ENCODE measurements around the gene ABHD6.

Gene ABHD6

DNA sequence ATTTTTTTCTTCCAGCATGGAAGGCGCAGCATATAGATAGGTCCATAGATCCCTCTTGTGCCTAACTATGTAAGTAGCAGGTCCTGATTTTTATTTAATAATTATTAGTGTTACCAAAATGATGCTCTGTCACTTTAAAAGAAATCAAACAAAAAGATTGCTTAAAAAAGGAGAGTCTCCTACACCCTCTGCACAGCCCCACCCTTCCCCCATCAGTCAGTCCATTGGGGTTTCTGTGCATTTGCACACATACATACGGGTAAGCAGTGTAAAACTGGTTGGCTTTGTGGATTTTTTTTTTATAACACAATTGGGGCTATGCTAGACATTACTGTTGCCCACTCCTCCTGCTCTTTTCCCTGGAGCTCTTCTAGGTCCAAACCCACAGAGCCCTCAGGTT is 61.5 kb downstream of the ABHD6 start:
- Histone ChIP-seq H3K9me3 (ENCODE audit: insufficient read depth, low read length) (no peaks in the 10 kb centered on the region), H3K9me2 (replicated peaks; ENCODE audit: insufficient read depth, low read length) (no peaks in the 10 kb centered on the region), H3K4me2 (ENCODE audit: low read depth, low read length, poor library complexity, severe bottlenecking) (no peak overlapping the region), H3K9ac (ENCODE audit: low read length) (no peak overlapping the region), H3K4me3 (ENCODE audit: insufficient read depth, low read length, poor library complexity, severe bottlenecking) (no peak overlapping the region), H3F3A (ENCODE audit: insufficient read depth) (no peaks in the 10 kb centered on the region), H3K36me3 (ENCODE audit: low read length) (no peaks in the 10 kb centered on the region), H3K27ac (ENCODE audit: low read depth, low read length) (no peak overlapping the region), H3K79me2 (ENCODE audit: insufficient read depth, low read length) (no peaks in the 10 kb centered on the region), H3K27me3 (ENCODE audit: low read length) (no peaks in the 10 kb centered on the region), H4K20me1 (ENCODE audit: low read depth, low read length) (no peaks in the 10 kb centered on the region), H2AFZ (ENCODE audit: low read depth, low read length, severe bottlenecking) (no peak overlapping the region)
- no peak for TF ChIP-seq EZH2phosphoT487 (conservative IDR thresholded peaks at IDR 0.05; ENCODE audit: low read length)
- TF ChIP-seq, protein P1, sequence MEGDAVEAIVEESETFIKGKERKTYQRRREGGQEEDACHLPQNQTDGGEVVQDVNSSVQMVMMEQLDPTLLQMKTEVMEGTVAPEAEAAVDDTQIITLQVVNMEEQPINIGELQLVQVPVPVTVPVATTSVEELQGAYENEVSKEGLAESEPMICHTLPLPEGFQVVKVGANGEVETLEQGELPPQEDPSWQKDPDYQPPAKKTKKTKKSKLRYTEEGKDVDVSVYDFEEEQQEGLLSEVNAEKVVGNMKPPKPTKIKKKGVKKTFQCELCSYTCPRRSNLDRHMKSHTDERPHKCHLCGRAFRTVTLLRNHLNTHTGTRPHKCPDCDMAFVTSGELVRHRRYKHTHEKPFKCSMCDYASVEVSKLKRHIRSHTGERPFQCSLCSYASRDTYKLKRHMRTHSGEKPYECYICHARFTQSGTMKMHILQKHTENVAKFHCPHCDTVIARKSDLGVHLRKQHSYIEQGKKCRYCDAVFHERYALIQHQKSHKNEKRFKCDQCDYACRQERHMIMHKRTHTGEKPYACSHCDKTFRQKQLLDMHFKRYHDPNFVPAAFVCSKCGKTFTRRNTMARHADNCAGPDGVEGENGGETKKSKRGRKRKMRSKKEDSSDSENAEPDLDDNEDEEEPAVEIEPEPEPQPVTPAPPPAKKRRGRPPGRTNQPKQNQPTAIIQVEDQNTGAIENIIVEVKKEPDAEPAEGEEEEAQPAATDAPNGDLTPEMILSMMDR (IDR thresholded peaks at IDR 0.05; ENCODE audit: insufficient read depth, low read length, poor library complexity, severe bottlenecking), result no peak

DNA sequence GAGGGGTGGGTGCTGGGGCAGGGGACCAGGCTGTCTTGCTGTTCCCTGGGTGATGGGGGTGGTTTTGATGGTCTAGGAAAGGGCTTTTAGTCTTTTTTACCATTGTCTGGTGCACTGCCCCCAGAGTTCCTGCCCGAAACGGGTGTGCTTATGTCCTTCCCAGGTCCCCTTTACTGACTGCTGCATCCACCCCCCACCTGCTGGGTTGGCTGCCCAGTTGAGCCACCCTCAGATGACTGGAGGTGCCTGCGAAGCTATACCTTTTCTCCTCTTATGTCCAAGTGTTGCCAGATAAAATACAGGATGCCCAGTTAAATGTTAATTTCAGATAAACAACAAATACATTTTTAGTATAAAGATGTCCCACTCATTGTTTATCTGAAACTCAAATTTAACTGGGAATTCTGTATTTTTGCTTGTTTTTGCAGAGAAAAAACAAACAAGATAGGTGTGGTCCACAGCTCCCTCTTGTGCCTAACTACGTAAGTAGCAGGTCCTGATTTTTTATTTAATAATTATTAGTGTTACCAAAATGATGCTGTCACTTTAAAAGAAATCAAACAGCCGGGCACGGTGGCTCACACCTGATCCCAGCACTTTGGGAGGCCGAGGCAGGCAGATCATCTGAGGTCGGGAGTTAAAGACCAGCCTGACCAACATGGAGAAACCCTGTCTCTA is 62.4 kb downstream of the ABHD6 start:
- no peak for TF ChIP-seq EZH2phosphoT487 (conservative IDR thresholded peaks at IDR 0.05; ENCODE audit: low read length)
- TF ChIP-seq, protein P1 (IDR thresholded peaks at IDR 0.05; ENCODE audit: insufficient read depth, low read length, poor library complexity, severe bottlenecking), result peak; percentile 59

DNA sequence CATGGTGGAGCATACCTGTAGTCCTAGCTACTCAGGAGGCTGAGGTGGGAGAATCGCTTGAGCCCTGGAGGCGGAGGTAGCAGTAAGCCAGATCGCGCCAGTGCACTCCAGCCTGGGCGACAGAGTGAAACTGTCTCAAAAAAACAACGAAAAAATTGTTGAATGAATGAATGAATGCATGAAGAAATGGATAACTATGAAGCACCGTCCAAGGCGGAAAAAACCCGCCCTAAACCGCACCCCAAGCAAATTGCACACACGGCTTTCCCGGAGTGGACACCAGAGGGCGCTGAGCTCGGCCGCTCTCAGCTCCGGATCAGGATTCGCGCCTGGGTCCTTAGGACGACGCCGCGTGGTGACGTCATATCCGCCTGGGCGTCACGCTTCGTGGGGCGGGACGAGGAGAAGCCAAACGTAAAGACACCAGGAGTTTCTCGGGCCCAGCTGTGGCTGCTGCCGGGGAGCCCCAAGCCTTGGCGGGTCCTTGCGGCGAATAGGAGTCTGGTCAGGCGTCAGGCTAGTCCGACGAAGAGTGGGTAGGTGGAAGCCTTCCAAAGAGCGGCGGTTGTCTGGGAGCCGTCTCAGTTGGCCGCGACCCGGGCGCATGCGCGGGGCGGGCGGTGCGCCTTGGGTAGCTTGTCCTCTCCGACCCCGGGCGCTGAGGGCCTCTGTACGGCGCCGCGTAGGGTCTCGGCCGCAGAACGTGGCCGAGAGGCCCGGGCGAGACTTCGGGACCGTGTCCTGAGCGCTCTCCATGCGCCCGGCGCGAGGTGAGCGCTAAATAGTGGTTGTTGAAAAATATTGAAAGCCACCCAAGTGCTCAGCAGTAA is 68.5 kb downstream of the ABHD6 start, which contains the start of the genes HTD2 and RPP14:
Gene HTD2 (plus strand): TSS at position 639 of the 830 bp plus-strand sequence. CDS start 11,094 bp downstream, outside the sequence.
Gene RPP14 (plus strand): TSS at position 364 of the 830 bp plus-strand sequence. CDS start 4,085 bp downstream, outside the sequence.
- H3K9me3 ChIP-seq (ENCODE audit: insufficient read depth, low read length), result no peaks in the 10 kb centered on the region
- H4K20me1 ChIP-seq (ENCODE audit: low read depth, low read length), result peaks cover 10% of the 10 kb centered on the region; the same call in 1 of the 2 replicates
- TF ChIP-seq, protein P1 (IDR thresholded peaks at IDR 0.05; ENCODE audit: insufficient read depth, low read length, poor library complexity, severe bottlenecking), result peak; percentile 84
- TF ChIP-seq EZH2phosphoT487 (conservative IDR thresholded peaks at IDR 0.05; ENCODE audit: low read length), result no peak
- peak within 1 kb of the TSS; percentile 93 for H3K4me3 ChIP-seq (ENCODE audit: insufficient read depth, low read length, poor library complexity, severe bottlenecking)
- H3K9me2 ChIP-seq (replicated peaks; ENCODE audit: insufficient read depth, low read length), result no peaks in the 10 kb centered on the region
- H3K27ac ChIP-seq (ENCODE audit: low read depth, low read length), result peak within 1 kb of the TSS; percentile 84
- H2AFZ ChIP-seq (ENCODE audit: low read depth, low read length, severe bottlenecking), result no peak within 1 kb of the TSS
- H3K9ac ChIP-seq (ENCODE audit: low read length), result peak within 1 kb of the TSS; percentile 83
- H3K4me2 ChIP-seq (ENCODE audit: low read depth, low read length, poor library complexity, severe bottlenecking), result peak within 1 kb of the TSS; percentile 74
- H3K36me3 ChIP-seq (ENCODE audit: low read length), result 0 out of 2 replicates have a peak, but pooled peaks cover 2% of the 10 kb centered on the region
- H3K27me3 ChIP-seq (ENCODE audit: low read length), result no peaks in the 10 kb centered on the region
- H3K79me2 ChIP-seq (ENCODE audit: insufficient read depth, low read length), result peaks cover 41% of the 10 kb centered on the region
- H3F3A ChIP-seq (ENCODE audit: insufficient read depth), result no peaks in the 10 kb centered on the region

More for the DNA sequence above, 62.4 kb downstream of the ABHD6 start:
- Histone ChIP-seq H3K4me3 (ENCODE audit: insufficient read depth, low read length, poor library complexity, severe bottlenecking) (no peak overlapping the region), H3K9ac (ENCODE audit: low read length) (no peak overlapping the region), H3K79me2 (ENCODE audit: insufficient read depth, low read length) (no peaks in the 10 kb centered on the region), H3K9me2 (replicated peaks; ENCODE audit: insufficient read depth, low read length) (no peaks in the 10 kb centered on the region), H3K27ac (ENCODE audit: low read depth, low read length) (no peak overlapping the region), H2AFZ (ENCODE audit: low read depth, low read length, severe bottlenecking) (no peak overlapping the region), H3F3A (ENCODE audit: insufficient read depth) (no peaks in the 10 kb centered on the region), H3K36me3 (ENCODE audit: low read length) (no peaks in the 10 kb centered on the region), H3K4me2 (ENCODE audit: low read depth, low read length, poor library complexity, severe bottlenecking) (no peak overlapping the region), H3K27me3 (ENCODE audit: low read length) (no peaks in the 10 kb centered on the region), H4K20me1 (ENCODE audit: low read depth, low read length) (no peaks in the 10 kb centered on the region), H3K9me3 (ENCODE audit: insufficient read depth, low read length) (no peaks in the 10 kb centered on the region)

Data from SU-DHL-6 (cell line).